ENCODE data around the gene NOS1AP. TPM values are rescaled to one million over a fixed set of nuclear protein-coding genes. Genes with fewer than 3 reads are reported as not detected.

Gene NOS1AP
- total and polyA plus RNA-seq, 9 donors, result 0.50 to 4.4 (median 1.5) TPM

GRCh38 chr1:162204129-162204822, 134.8 kb downstream of the NOS1AP start:
- intact Hi-C loops (cut with DNase I), result no loop called here
- Histone ChIP-seq H3K36me3 (no peaks in the 10 kb centered on the region), H3K4me1 (ENCODE audit: insufficient read depth) (no peaks in the 10 kb centered on the region), H3K4me3 (no peak overlapping the region), H3K27me3 (no peaks in the 10 kb centered on the region), H3K27ac (no peak overlapping the region), H3K9me3 (no peaks in the 10 kb centered on the region)
- no peak for DNase-seq
- WGBS, 3 donors, result 54 to 71% (median 60%) methylated on average over 7 of the region's 7 CpGs
- TF ChIP-seq POLR2A (IDR thresholded peaks at IDR 0.05), result no peak
- no peak for TF ChIP-seq CTCF (IDR thresholded peaks at IDR 0.05)
- no peak for TF ChIP-seq EP300 (IDR thresholded peaks at IDR 0.05)

DNA sequence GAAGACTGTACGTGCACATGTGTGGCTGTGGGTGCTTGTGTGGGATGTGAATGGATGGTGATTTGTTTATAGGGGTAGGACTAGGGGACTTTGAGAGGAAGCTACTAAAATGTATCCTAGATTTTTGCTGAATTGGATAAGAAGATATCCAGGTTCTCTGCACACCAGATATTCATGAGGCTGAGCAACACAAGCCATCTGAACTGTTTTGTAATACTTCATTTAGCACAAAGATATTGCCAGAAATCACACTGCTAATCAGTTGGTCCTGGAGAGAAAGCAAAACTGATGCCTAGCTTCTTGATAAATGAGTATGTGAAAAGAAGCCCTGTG, 135.3 kb downstream of the NOS1AP start:
- Histone ChIP-seq H3K27me3 (no peaks in the 10 kb centered on the region), H3K36me3 (no peaks in the 10 kb centered on the region), H3K4me1 (ENCODE audit: insufficient read depth) (no peaks in the 10 kb centered on the region), H3K9me3 (no peaks in the 10 kb centered on the region), H3K4me3 (no peak overlapping the region), H3K27ac (no peak overlapping the region)
- intact Hi-C loops (cut with DNase I), result no loop called here
- no peak for TF ChIP-seq EP300 (IDR thresholded peaks at IDR 0.05)
- no peak for TF ChIP-seq CTCF (IDR thresholded peaks at IDR 0.05)
- TF ChIP-seq POLR2A (IDR thresholded peaks at IDR 0.05), result no peak
- WGBS, 3 donors, result 47 to 78% (median 74%) methylated on average over 1 of the region's 1 CpG
- no peak for DNase-seq

DNA sequence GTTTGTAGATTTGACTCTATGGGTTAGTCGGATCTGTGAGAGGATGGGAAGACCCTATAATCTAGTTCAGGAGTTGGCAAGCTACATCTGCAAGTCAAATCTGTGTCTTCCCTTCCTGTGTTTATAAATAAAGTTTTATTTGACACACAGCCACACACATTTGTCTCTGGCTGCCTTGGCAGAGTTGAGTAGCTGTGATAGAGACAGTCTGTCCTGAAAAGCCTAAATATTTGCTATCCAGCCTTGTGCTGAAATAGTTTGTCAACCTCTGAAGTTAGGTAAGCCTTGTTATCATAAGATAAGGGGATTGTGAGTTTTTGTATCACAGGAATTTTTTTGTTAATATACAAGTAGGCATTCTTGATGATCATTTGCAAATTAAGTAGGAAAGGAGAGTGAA, 136.8 kb downstream of the NOS1AP start:
- H3K4me3 ChIP-seq, result no peak overlapping the region
- 77 to 86% (median 82%) methylated on average over 1 of the region's 1 CpG for WGBS, 3 donors
- no peak overlapping the region for H3K27ac ChIP-seq
- no peaks in the 10 kb centered on the region for H3K27me3 ChIP-seq
- no peaks in the 10 kb centered on the region for H3K36me3 ChIP-seq
- intact Hi-C loops (cut with DNase I), result no loop called here
- TF ChIP-seq EP300 (IDR thresholded peaks at IDR 0.05) (no peak), POLR2A (IDR thresholded peaks at IDR 0.05) (no peak), CTCF (IDR thresholded peaks at IDR 0.05) (no peak)
- H3K9me3 ChIP-seq, result no peaks in the 10 kb centered on the region
- H3K4me1 ChIP-seq (ENCODE audit: insufficient read depth), result no peaks in the 10 kb centered on the region
- no peak for DNase-seq

- H3K9me3 ChIP-seq, result no peaks in the 10 kb centered on the region
- no peak overlapping the region for H3K27ac ChIP-seq
- H3K4me3 ChIP-seq, result no peak overlapping the region
- DNase-seq, result no peak
- TF ChIP-seq POLR2A (IDR thresholded peaks at IDR 0.05) (no peak), EP300 (IDR thresholded peaks at IDR 0.05) (no peak), CTCF (IDR thresholded peaks at IDR 0.05) (no peak)
- intact Hi-C loops (cut with DNase I), result no loop called here
- H3K27me3 ChIP-seq, result no peaks in the 10 kb centered on the region
- H3K36me3 ChIP-seq, result no peaks in the 10 kb centered on the region
- H3K4me1 ChIP-seq (ENCODE audit: insufficient read depth), result no peaks in the 10 kb centered on the region
- 54 to 62% (median 62%) methylated on average over 12 of the region's 12 CpGs for WGBS, 3 donors
Measured at GRCh38 chr1:162206749-162207635, 137.5 kb downstream of the NOS1AP start.

All from ovary (tissue), 9 donors.